Fibroblast of skin of left quadriceps (primary cell): Measurements from ENCODE around the gene KDM2B.

ENCODE experiments used
- DNase-seq, 2 experiments: peaks; one replicate each; pipeline ENCODE4 v3.0.0-alpha.2; 2013; ENCODE audit warnings: low read depth in 2 of 2

The KDM2B gene

GRCh38 chr12:121530600-121531355 is 50.0 kb downstream of the KDM2B start:
- no peak for DNase-seq

DNA sequence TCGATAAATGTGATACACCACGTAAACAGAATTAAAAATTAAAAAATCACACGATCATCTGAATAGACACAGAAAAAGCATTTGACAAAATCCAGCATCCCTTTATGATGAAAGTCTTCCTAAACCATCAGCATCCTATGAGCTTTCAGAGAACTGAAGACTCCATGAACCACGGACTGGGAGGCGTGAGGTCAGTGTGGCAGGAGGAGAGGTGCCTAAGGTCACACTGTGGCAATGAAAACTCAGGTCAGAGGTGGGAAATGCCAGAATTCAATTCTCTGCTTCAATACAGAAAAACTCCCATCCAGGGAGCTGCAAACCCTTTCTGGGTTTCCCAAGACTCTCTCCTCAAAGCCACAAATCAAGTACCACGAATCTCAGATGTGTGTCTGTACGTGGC is 51.6 kb downstream of the KDM2B start:
- DNase-seq = no peak

DNA sequence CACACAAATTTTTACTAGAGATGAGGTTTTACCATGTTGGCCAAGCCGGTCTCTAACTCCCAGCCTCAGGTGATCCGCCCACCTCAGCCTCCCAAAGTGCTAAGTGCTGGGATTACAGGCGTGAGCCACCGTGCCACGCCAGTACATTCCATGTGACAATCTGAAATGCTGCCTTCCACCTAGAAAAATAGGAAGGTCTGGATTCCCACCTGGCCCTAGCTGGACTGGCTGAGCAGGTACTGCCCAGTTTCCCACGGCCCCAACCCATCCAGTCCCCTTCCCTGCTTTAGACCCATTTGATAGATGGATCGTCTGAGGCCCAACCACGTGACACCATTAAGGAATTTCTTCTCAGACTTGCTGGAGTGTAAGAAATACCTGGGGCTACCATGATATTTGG is 55.4 kb downstream of the KDM2B start:
- DNase-seq = no peak

DNA sequence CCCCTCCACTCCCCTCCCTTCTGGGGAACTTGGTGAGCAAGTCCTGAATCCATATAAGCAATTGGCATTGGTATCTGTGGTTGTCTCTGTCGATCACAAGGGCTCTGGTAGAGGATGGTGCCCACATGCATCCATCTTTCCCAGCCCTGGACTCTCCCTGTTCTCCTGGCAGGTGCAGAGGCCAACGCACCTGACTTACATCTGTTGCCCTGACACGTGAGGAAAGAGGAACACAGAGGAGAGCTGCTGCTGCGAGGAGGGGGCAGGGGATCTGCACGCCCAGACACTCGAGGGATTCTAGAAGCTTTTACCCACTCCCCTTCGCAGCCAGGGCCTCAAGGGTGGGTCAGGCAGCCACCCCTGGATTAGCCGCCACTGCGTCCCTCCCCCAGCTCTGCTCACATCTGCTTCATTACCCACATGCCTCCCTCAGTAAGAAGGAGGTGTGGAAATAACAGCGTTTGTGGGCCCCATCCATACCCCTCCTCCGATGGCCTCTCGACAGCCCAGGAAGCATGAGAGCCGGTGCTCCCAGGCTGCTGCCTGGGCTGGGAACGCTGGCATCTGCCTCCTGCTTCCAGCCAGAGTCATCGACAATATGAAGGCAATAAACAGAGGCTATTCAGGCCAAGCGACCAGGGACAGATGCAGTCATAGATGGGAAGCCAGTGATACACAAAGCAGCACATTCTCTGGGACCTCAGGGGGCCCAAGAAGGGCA is 56.5 kb downstream of the KDM2B start:
- no peak for DNase-seq

DNA sequence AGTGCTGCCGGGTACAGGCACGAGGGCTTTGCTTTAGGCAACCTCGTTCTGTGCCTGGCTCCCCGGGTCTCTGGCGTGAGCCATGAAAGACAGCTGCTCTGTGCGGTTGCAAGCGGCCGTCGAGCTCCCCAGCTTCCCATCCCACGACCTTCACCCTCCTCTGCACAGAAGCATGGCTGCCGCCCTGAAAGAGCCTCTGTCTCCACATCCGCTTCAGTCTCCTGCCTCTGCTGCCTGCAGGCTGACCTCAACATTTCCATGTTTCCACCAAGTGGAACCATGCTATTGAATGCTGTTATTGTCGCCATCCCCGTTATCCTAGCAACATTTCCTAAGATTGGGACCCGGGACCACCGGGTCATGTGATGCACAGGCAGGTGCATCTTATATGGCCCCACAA is 57.1 kb downstream of the KDM2B start:
- DNase-seq = no peak

- DNase-seq = no peak
Measured at GRCh38 chr12:121522971-121523370, 57.9 kb downstream of the KDM2B start.

DNA sequence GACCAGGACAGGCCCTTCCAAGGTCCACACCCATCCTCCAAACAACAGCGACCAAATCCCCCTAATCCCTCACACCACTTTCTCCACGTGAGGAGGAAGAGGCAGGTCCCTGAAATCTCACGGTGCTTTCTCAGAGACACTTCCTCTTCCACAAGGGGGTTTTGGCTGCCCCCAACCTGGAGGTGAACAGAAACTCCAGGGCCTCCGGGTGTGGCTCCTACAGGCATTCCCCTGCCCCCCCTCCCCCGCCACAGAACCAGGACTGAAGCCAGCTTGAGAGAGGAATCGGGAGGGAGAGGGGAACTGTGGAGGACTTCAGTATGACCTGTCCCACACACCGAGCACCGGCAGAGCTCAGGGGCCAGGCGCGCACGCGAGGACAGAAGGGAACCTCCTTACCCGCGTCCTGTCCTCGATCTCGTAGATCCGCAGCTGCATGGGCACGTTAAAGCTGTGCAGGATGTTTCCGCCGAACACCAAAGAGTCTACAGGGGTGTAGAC is 60.2 kb downstream of the KDM2B start:
- DNase-seq = no peak

DNA sequence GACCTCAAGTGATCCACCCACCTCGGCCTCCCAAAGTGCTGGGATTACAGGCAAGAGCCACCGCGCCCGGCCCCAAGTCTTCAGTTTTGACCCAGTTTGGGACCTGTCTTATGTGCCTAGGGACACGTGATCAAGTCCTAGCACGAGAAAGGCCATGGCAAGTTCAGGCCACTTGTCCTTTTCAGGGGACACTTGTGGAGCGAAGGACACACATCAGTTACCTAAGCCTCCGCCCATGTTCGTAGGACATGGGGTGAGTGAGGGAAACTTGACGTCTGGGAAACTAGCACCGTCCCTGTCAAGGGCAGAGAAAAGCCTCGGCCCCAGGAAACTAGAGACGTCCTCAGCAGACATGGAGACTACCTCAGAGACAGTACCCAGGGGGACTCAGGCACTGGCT is 60.7 kb downstream of the KDM2B start:
- DNase-seq = no peak

GRCh38 chr12:121519227-121519626 is 61.6 kb downstream of the KDM2B start:
- no peak for DNase-seq

GRCh38 chr12:121518656-121519055 is 62.2 kb downstream of the KDM2B start:
- no peak for DNase-seq

- DNase-seq = no peak
Measured at GRCh38 chr12:121516437-121517011, 64.3 kb downstream of the KDM2B start.

DNA sequence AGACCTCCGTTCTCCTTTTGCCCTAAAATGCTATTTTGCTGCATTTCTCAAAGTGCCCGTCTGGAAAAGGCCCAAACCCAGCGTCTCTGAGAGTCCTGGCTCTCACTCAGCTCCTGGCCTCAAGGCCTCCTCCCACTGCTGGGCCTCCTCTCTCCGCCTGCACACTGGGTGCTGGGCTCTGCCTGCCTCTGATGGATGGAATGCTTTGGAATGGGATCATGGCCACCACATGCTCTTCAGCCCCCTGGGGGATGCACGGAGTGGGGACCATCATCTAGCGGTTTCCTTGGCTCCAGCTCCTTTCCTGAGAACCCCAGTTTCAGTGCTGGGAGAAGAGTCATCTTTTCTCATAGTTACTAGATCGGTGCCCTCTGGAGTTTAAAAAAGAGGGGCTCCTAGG is 65.2 kb downstream of the KDM2B start:
- no peak for DNase-seq

GRCh38 chr12:121514184-121514742 is 66.6 kb downstream of the KDM2B start:
- no peak for DNase-seq

- no peak for DNase-seq
Measured at GRCh38 chr12:121513464-121514183, 67.2 kb downstream of the KDM2B start.

- DNase-seq = no peak
Measured at GRCh38 chr12:121512561-121512960, 68.3 kb downstream of the KDM2B start.

DNA sequence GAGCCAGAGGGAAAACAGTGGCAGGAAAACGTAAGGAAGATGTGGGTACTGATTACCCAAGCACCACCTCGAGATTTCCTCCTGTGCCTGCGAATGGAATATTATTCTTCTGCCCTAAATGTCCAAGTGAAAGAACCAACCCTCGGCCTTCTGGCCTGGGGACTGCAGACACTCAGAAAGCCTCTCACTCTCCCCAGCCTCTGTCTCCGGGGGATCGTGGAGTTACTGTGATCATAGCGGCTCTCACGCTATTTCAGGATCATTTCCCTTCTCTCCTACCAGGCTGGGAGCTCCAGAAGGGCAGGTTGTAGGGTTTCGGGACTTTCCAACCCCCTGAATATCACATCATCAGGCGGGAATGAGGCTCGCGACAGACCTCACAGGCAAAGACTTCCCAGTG is 68.9 kb downstream of the KDM2B start:
- no peak for DNase-seq

GRCh38 chr12:121509339-121509738 is 71.5 kb downstream of the KDM2B start:
- no peak for DNase-seq

DNA sequence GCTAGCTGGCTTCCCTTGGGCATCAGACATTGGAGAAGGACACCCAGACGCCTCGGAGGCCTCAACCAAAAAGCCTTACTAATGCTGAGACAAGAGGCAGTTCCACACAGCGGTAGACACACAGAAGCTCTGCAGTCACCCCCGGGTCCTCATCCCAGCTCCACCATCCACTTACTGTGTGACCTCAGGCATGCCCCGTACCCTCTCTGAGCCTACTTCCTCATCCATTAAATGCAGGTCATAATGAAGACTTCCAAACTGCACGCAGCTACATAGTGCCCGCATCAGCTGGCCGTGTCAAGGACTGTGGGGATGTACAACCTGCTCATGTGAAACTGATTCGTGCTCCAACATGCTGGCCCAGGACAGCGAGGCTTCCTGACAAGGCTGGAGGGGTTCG is 72.3 kb downstream of the KDM2B start:
- no peak for DNase-seq

- no peak for DNase-seq
Measured at GRCh38 chr12:121507984-121508383, 72.8 kb downstream of the KDM2B start.

DNA sequence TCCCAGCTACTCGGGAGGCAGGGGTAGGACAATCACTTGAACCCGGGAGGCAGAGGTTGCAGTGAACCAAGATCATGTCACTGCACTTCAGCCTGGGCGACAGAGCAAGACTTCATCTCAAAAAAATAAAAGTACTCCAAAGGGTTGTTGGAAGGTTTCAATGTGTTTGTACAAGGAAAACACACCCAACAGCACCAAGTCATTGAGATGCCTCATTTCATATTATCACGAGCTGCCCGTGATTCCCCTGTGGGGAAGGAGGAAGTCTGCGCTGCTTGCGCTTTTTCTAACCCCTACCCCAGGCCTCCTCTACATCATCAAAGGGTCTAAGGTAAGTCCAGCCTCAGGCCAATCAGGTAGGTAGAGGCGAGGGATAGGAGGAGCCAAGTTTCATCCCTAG is 73.6 kb downstream of the KDM2B start:
- DNase-seq = no peak

DNA sequence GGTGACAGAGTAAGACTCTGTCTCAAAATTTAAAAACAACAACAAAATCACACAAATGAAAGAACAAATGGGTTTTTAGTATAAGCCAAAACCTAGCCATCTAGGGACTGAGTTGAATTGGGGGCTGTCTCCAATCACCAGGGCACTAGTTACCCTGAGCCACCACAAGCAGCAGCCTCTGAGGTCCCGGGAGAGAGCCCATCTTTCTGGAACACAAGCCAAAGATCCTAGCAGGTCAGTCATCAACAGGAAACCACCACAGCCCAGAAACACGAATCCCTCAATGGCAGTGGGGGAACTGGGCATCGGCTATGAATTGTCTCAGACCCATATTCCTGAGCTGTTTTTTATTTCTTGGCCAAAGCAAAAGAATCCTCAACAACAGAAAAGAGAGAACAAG is 75.3 kb downstream of the KDM2B start:
- no peak for DNase-seq

DNA sequence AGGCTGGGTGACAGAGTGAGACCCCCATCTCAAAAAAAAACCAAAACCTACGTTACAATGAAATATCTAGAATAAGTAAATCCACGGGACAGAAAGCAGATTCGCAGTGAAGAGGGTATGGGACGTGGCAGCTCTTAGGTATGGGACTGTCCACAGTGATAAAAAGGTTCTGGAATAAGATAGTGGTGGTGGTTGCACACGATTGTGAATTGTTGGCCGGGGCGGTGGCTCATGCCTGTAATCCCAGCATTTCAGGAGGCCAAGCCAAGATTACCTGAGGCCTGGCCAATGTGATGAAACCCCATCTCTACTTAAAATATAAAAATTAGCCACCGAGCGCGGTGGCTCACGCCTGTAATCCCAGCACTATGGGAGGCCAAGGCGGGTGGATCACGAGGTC is 76.3 kb downstream of the KDM2B start:
- no peak for DNase-seq
